Transverse colon (tissue), 4 donors: ENCODE data around the gene WDR77. TPM values are rescaled to one million over a fixed set of nuclear protein-coding genes. Genes with fewer than 3 reads are reported as not detected.

ENCODE experiments used
- DNase-seq: peaks from one replicate; pipeline ENCODE4 v3.0.0-alpha.2; 2019
- H3K27ac ChIP-seq, 4 donors: fragments of 200-600 bp; sonication (generic); 2 replicates each; pipeline ENCODE4 v1.5.1; 2016 to 2018; ENCODE audit warnings: inconsistent platforms in 4 of 4
- H3K27me3 ChIP-seq: fragments of 200-600 bp; sonication (generic); 2 replicates; pipeline ENCODE4 v1.5.1; 2017; ENCODE audit warnings: inconsistent platforms
- H3K36me3 ChIP-seq, 4 donors: fragments of 200-600 bp; sonication (generic); 2 replicates each; pipeline ENCODE4 v1.5.1; 2017 to 2019; ENCODE audit warnings: inconsistent platforms in 4 of 4
- H3K4me1 ChIP-seq, 4 donors: fragments of 200-600 bp; sonication (generic); 2 replicates each; pipeline ENCODE4 v1.5.1; 2017 to 2020; ENCODE audit warnings: inconsistent platforms in 4 of 4
- H3K4me3 ChIP-seq, 4 donors: fragments of 200-600 bp; sonication (generic); 1 replicate in 1 of 4; 2 replicates in 3 of 4; pipeline versions ENCODE4 v1.5.1 to v1.6.1; 2017 to 2019; ENCODE audit warnings: inconsistent platforms in 4 of 4
- H3K9me3 ChIP-seq, 2 donors: fragments of 200-600 bp; sonication (generic); 2 replicates each; pipeline ENCODE4 v1.5.1; 2017 to 2019; ENCODE audit warnings: inconsistent platforms in 2 of 2
- EP300 ChIP-seq: sonication (generic); formaldehyde crosslinking; IDR thresholded peaks from one replicate; pipeline ENCODE4 v1.6.1; 2017; ENCODE audit warnings: antibody characterized with exemption, low read depth
- POLR2A ChIP-seq: fragments of 450-650 bp; IDR thresholded peaks from one replicate; pipeline ENCODE4 v1.6.1; 2016; ENCODE audit warnings: antibody characterized with exemption, mild to moderate bottlenecking, moderate library complexity
- POLR2AphosphoS5 ChIP-seq, 3 donors: sonication (generic); formaldehyde crosslinking; IDR thresholded peaks; one replicate each; pipeline ENCODE4 v1.6.1; 2016; ENCODE audit warnings: antibody characterized with exemption in 3 of 3
- WGBS, 2 donors: methylation state at CpG; one replicate each; pipeline ENCODE4 v1.1.5; 2018; ENCODE audit warnings: low coverage in 1 of 2; 5-methylcytosine and 5-hydroxymethylcytosine counted together
- in situ Hi-C, 4 donors: fragments of 200-750 bp; cut with MboI; loops; one replicate each; pipeline versions ENCODE4 v1.15.0 to v1.15.1; 2017; ENCODE audit warnings: low sequenced_read_pairs in 3 of 4, low pct_ligation_motif_present in 1 of 4, low pct_unique_long_range_greater_than_20kb in 1 of 4
- intact Hi-C: fragments of 100-400 bp; cut with DNase I; formaldehyde crosslinking; loops from one replicate; pipeline ENCODE4 v1.15.1; 2023; ENCODE audit warnings: low total_unique reads
- total RNA-seq, 4 donors: library from RNA; depleted of rRNA; stranded (reverse); fragments of >200 nt; gene quantifications; one replicate each; pipeline ENCODE4 v1.1.0, GENCODE V29; 2016
- TF ChIP-seq, protein P1 (sequence below), 5 experiments: fragments of 200-600 bp in 3 of 5; fragments of 450-650 bp in 2 of 5; sonication (generic) in 3 of 5; IDR thresholded peaks; 1 replicate in 2 of 5; 2 replicates in 3 of 5; pipeline ENCODE4 v1.5.1; 2016 to 2017; ENCODE audit warnings: antibody characterized with exemption in 5 of 5, inconsistent platforms in 3 of 5, mild to moderate bottlenecking in 2 of 5, moderate library complexity in 1 of 5

The WDR77 gene
- total RNA-seq, 4 donors from 2014 or later = 10.7 to 46.0 (median 21.8) TPM

DNA sequence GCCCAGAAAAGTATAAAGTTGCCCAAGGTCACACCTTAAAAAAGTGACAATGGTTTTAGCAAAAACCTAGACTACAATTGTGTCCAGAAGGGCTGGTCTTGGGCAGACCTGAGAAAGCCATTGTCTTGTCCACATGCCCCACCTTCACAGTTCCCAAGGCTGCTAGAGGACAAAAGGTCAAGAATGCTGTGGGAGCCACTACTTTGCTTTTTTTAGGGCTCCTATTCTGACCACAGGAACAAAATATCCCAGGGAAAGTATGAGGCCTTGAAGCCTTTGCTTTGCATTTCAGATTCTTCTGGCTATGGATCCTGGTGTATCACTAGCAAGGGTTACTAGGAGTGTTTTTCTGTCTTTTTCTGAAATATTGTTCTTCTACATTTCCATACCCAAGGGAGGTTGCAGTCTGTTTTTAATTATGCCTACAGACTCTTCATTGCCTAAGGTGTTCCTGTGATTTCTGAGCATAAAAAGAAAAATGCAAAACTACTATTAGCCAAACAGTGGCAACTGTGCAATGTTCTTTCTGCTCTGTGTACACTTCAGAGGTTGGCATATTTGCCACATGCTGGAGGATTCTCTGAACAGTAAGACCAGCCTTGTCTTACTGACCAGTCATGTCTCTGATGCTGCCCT, 35.5 kb upstream of the WDR77 start:
- TF ChIP-seq, protein P1, sequence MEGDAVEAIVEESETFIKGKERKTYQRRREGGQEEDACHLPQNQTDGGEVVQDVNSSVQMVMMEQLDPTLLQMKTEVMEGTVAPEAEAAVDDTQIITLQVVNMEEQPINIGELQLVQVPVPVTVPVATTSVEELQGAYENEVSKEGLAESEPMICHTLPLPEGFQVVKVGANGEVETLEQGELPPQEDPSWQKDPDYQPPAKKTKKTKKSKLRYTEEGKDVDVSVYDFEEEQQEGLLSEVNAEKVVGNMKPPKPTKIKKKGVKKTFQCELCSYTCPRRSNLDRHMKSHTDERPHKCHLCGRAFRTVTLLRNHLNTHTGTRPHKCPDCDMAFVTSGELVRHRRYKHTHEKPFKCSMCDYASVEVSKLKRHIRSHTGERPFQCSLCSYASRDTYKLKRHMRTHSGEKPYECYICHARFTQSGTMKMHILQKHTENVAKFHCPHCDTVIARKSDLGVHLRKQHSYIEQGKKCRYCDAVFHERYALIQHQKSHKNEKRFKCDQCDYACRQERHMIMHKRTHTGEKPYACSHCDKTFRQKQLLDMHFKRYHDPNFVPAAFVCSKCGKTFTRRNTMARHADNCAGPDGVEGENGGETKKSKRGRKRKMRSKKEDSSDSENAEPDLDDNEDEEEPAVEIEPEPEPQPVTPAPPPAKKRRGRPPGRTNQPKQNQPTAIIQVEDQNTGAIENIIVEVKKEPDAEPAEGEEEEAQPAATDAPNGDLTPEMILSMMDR (IDR thresholded peaks at IDR 0.05) = no peak
- no peak for TF ChIP-seq POLR2AphosphoS5 (IDR thresholded peaks at IDR 0.05)
- no peak for TF ChIP-seq POLR2A
- TF ChIP-seq EP300 = no peak
- Histone ChIP-seq H3K36me3 (no peaks in the 10 kb centered on the region), H3K4me3 (no peak overlapping the region), H3K4me1 (peaks cover 0 to 4% (median 2%) of the 10 kb centered on the region in 4 donors), H3K27me3 (no peaks in the 10 kb centered on the region), H3K27ac (no peak overlapping the region), H3K9me3 (no peaks in the 10 kb centered on the region)
- in situ Hi-C loops = loop anchor here (10.0 to 25.0 kb wide), 4 partner anchors 253 to 878 kb away; partner anchors contain the start of genes DDX20 (in 1 of the 4) and INKA2 (in 1 of the 4)
- DNase-seq = no peak
- intact Hi-C loops = loop anchor here (5.0 kb wide), 1 partner anchor 283 kb away; no protein-coding TSS in a partner anchor

DNA sequence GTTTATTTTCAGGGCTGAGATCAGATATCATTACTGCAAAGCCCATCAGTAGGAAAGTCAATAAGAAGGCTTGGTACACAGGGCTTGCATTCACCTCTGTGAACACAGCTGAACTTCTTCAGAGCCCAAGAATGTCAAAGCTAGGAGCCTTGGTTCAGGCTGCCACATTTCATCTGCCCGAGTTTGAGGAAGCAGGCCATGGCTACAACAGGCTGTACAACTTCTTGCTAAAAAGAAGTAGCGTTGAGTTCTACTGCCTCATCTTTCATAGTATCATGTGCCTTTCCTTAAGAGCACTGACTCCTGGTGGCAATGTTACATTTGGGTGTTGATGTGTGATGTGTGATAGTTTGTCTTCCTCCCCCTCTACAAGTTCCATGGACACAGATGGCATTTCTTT, 34.8 kb upstream of the WDR77 start:
- DNase-seq = no peak
- Histone ChIP-seq H3K4me3 (no peak overlapping the region), H3K9me3 (no peaks in the 10 kb centered on the region), H3K36me3 (no peaks in the 10 kb centered on the region), H3K27me3 (no peaks in the 10 kb centered on the region), H3K27ac (no peak overlapping the region), H3K4me1 (peaks cover 0 to 4% (median 2%) of the 10 kb centered on the region in 4 donors)
- WGBS, 2 donors = 70 to 73% methylated on average over 2 of the region's 2 CpGs
- TF ChIP-seq EP300 = no peak
- TF ChIP-seq, protein P1 (IDR thresholded peaks at IDR 0.05) = no peak
- no peak for TF ChIP-seq POLR2A
- no peak for TF ChIP-seq POLR2AphosphoS5 (IDR thresholded peaks at IDR 0.05)
- intact Hi-C loops = loop anchor here (5.0 kb wide), 1 partner anchor 283 kb away; no protein-coding TSS in a partner anchor
- in situ Hi-C loops = loop anchor here (10.0 to 25.0 kb wide), 4 partner anchors 253 to 878 kb away; partner anchors contain the start of genes DDX20 (in 1 of the 4) and INKA2 (in 1 of the 4)

DNA sequence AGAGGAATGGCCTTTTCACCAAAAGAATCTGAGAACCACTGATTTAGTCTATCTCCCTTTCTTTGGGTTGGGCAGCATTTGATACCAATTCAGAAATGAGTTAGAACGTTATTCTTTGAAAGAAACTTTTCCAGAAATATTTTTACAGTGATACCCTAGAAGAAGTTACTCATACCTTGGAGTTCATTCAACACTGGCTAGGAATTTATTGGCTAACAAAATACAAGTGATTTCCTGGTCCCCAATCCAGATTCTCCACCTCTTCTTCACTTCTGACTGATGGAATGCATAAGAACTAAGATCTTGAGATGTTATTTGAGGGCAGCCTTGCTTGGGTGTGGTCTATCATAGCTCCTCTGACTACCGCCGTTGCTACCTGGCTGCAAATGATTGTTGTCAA, 34.1 kb upstream of the WDR77 start:
- in situ Hi-C loops (loop anchor here (10.0 to 25.0 kb wide), 4 partner anchors 254 to 879 kb away; partner anchors contain the start of genes DDX20 (in 1 of the 4) and INKA2 (in 1 of the 4)), intact Hi-C loops (loop anchor here (5.0 kb wide), 1 partner anchor 284 kb away; no protein-coding TSS in a partner anchor)
- no peaks in the 10 kb centered on the region for H3K27me3 ChIP-seq
- H3K36me3 ChIP-seq = no peaks in the 10 kb centered on the region
- no peak overlapping the region for H3K27ac ChIP-seq
- DNase-seq = no peak
- H3K4me3 ChIP-seq = no peak overlapping the region
- H3K4me1 ChIP-seq = peaks cover 0 to 4% (median 2%) of the 10 kb centered on the region in 4 donors
- TF ChIP-seq, protein P1 (IDR thresholded peaks at IDR 0.05) = no peak
- TF ChIP-seq EP300 (no peak), POLR2A (no peak), POLR2AphosphoS5 (IDR thresholded peaks at IDR 0.05) (no peak)
- 72 to 85% methylated on average over 3 of the region's 3 CpGs for WGBS, 2 donors
- H3K9me3 ChIP-seq = no peaks in the 10 kb centered on the region

DNA sequence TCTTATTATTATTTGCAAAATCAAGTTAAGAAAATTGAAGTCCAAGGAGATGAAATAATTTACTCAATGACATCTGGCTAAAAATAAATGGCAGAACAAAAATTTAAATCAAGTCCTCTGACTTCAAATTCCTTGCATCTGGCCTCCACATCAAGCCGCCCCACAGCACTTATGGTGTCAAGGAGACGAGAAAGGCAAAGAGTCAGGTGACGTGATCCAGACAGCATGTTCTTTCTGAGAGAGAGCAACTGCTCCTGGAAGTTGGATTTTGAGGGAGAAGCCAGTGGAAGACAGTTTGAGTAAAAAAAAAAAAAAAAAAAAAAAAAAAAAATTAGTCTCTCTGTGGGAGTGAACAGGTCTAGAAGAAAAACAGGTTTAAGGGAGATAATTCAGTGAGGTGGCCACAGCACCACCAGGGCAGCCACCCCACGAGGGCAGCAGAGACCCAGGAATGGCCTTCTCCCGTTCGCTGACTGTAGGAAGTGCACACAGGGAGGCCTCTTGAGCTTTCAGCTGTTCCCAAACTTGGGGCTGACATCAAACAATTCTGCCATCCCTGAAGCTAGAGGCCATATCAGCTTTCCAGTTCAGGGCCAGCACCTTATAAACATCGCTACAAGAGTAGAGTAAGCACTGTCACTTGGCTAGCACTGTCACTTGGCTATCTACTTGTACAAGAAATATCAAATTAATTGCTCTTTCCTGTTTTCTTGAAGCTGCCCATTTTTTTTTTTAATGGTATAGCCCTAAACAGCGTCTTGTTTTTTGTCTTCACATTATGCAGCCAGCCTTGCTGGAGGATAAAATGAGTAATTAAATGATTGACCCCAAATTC, 32.5 kb upstream of the WDR77 start:
- Histone ChIP-seq H3K4me1 (peaks cover 0 to 11% (median 2%) of the 10 kb centered on the region in 4 donors), H3K27me3 (no peaks in the 10 kb centered on the region), H3K9me3 (no peaks in the 10 kb centered on the region), H3K27ac (peak overlapping the region in 2 of 4 donors; percentile 19 to 33), H3K4me3 (no peak overlapping the region), H3K36me3 (no peaks in the 10 kb centered on the region)
- DNase-seq = peak; percentile 79
- in situ Hi-C loops = loop anchor here (10.0 to 25.0 kb wide), 4 partner anchors 256 to 881 kb away; partner anchors contain the start of genes DDX20 (in 1 of the 4) and INKA2 (in 1 of the 4)
- TF ChIP-seq, protein P1 (IDR thresholded peaks at IDR 0.05) = peak; percentile 63 to 85 (median 68)
- no peak for TF ChIP-seq POLR2AphosphoS5 (IDR thresholded peaks at IDR 0.05)
- intact Hi-C loops = loop anchor here (5.0 kb wide), 1 partner anchor 286 kb away; no protein-coding TSS in a partner anchor
- WGBS, 2 donors = 45 to 57% methylated on average over 4 to 8 of the region's 8 CpGs
